Pancreas (tissue), 10 donors: ENCODE data around the gene CHST11. TPM values are rescaled to one million over a fixed set of nuclear protein-coding genes. Genes with fewer than 3 reads are reported as not detected.

ENCODE experiments used
- ATAC-seq, 4 donors: fragments of 200-7000 bp; cut with Tn5 transposase; one replicate each; pipeline versions ENCODE4 v1.8.0 to v1.9.1; 2020; ENCODE audit warnings: mild to moderate bottlenecking in 4 of 4, moderate library complexity in 4 of 4
- DNase-seq, 6 donors: peaks; one replicate each; pipeline ENCODE4 v3.0.0-alpha.2; 2020
- FAIRE-seq: peaks from 2 replicates; lab custom pipeline; 2012; peaks lifted over from hg19 to GRCh38; lab: Jason Lieb, UNC
- H3K27ac ChIP-seq, 4 donors: fragments of 200-600 bp; sonication (generic); 1 replicate in 3 of 4; 2 replicates in 1 of 4; pipeline versions ENCODE4 v1.5.0 to v1.8.0; 2020
- H3K27me3 ChIP-seq, 4 donors: fragments of 200-600 bp; one replicate each; pipeline ENCODE4 v1.8.0; 2021
- H3K36me3 ChIP-seq, 3 donors: fragments of 200-600 bp; sonication (generic) in 1 of 3; one replicate each; pipeline versions ENCODE4 v1.5.0 to v1.8.0; 2020 to 2021
- H3K4me1 ChIP-seq, 3 donors: fragments of 200-600 bp; one replicate each; pipeline ENCODE4 v1.8.0; 2021
- H3K4me3 ChIP-seq, 4 donors: fragments of 200-600 bp; sonication (generic) in 2 of 4; one replicate each; pipeline versions ENCODE4 v1.5.0 to v1.8.0; 2020 to 2021
- H3K9me3 ChIP-seq, 4 donors: fragments of 200-600 bp; one replicate each; pipeline ENCODE4 v1.8.0; 2021
- CTCF ChIP-seq, 4 donors: fragments of 200-600 bp; sonication (generic) in 3 of 4; IDR thresholded peaks; one replicate each; pipeline versions ENCODE4 v1.5.0 to v1.8.0; 2021; ENCODE audit warnings: antibody characterized with exemption in 4 of 4
- WGBS, 2 donors: extraction: QIAGEN DNeasy Blood & Tissue Kit; methylation state at CpG; one replicate each; pipeline ENCODE4 v1.1.7; 2013; 5-methylcytosine and 5-hydroxymethylcytosine counted together
- intact Hi-C, 3 donors: fragments of 100-400 bp; cut with DNase I; formaldehyde crosslinking; loops; one replicate each; pipeline versions ENCODE4 v1.11.1 to v1.14.2; 2022
- polyA plus RNA-seq, 2 donors: library from polyadenylated mRNA; stranded (reverse); fragments of 200-250 nt; gene quantifications; one replicate each; pipeline ENCODE4 v1.2.3, GENCODE V29; 2013
- total RNA-seq, 6 donors: library from RNA; stranded (reverse); fragmentation: NEBNext Ultra II Directional in 4 of 6; extraction: Animal tissue kit (Norgen Biotek cat#: 25700) in 4 of 6; gene quantifications; one replicate each; pipeline versions ENCODE4 v1.2.1 to v1.2.4, GENCODE V29; 2021 to 2023
- donor health status: healthy with polysubstance abuse.
- donor health status: DM: no; HTN: no; CAD: no; lungs with moderate emphysema.
- donor health status: DM: no; HTN: no; CAD: no.
- donor health status: control.
- donor health status: control.
- donor health status: Bipolar disorder and iron deficiency.
- donor health status: DM: yes; HTN: yes; CAD: no.
- donor health status: DM: no; HTN: no; CAD: no.
- donor health status: DM: no; HTN: no; CAD: no.
- donor health status: DM: yes; HTN: yes; CAD: no.

Gene CHST11
- total and polyA plus RNA-seq, 8 donors = 1.1 to 14.8 (median 7.8) TPM

- 83 to 84% methylated on average over 3 of the region's 3 CpGs for WGBS, 2 donors
- intact Hi-C loops = no loop called here
- Histone ChIP-seq H3K36me3 (no peaks in the 10 kb centered on the region), H3K27ac (no peak overlapping the region), H3K9me3 (no peaks in the 10 kb centered on the region), H3K27me3 (no peaks in the 10 kb centered on the region), H3K4me3 (no peak overlapping the region), H3K4me1 (no peaks in the 10 kb centered on the region)
- DNase-seq (no peak), ATAC-seq (peak in 2 of 4 donors; percentile 40), FAIRE-seq (no peak)
- TF ChIP-seq CTCF (IDR thresholded peaks at IDR 0.05) = no peak
Measured at GRCh38 chr12:104680070-104680469, 223.3 kb downstream of the CHST11 start.

GRCh38 chr12:104680491-104680890 is 223.7 kb downstream of the CHST11 start:
- intact Hi-C loops = no loop called here
- DNase-seq = no peak
- no peak overlapping the region for H3K4me3 ChIP-seq
- H3K9me3 ChIP-seq = no peaks in the 10 kb centered on the region
- no peak for FAIRE-seq
- peak in 1 of 4 donors; percentile 16 for ATAC-seq
- whole genome bisulfite sequencing, 2 donors = 78 to 87% methylated on average over 5 of the region's 5 CpGs
- H3K27ac ChIP-seq = no peak overlapping the region
- TF ChIP-seq CTCF (IDR thresholded peaks at IDR 0.05) = no peak
- no peaks in the 10 kb centered on the region for H3K36me3 ChIP-seq
- H3K27me3 ChIP-seq = no peaks in the 10 kb centered on the region
- no peaks in the 10 kb centered on the region for H3K4me1 ChIP-seq

GRCh38 chr12:104681012-104681690 is 224.4 kb downstream of the CHST11 start:
- intact Hi-C loops = no loop called here
- DNase-seq = no peak
- no peak for ATAC-seq
- no peaks in the 10 kb centered on the region for H3K36me3 ChIP-seq
- no peak overlapping the region for H3K27ac ChIP-seq
- no peaks in the 10 kb centered on the region for H3K9me3 ChIP-seq
- FAIRE-seq = no peak
- no peak for TF ChIP-seq CTCF (IDR thresholded peaks at IDR 0.05)
- H3K4me1 ChIP-seq = no peaks in the 10 kb centered on the region
- H3K4me3 ChIP-seq = no peak overlapping the region
- no peaks in the 10 kb centered on the region for H3K27me3 ChIP-seq
- 58 to 77% methylated on average over 3 of the region's 3 CpGs for WGBS, 2 donors

GRCh38 chr12:104682790-104683279 is 226.1 kb downstream of the CHST11 start:
- H3K4me3 ChIP-seq = no peak overlapping the region
- TF ChIP-seq CTCF (IDR thresholded peaks at IDR 0.05) = no peak
- H3K36me3 ChIP-seq = no peaks in the 10 kb centered on the region
- ATAC-seq (no peak), FAIRE-seq (no peak), DNase-seq (no peak)
- no peaks in the 10 kb centered on the region for H3K9me3 ChIP-seq
- no peak overlapping the region for H3K27ac ChIP-seq
- 90 to 96% methylated on average over 7 of the region's 7 CpGs for WGBS, 2 donors
- intact Hi-C loops = no loop called here
- no peaks in the 10 kb centered on the region for H3K4me1 ChIP-seq
- no peaks in the 10 kb centered on the region for H3K27me3 ChIP-seq

- H3K27ac ChIP-seq = no peak overlapping the region
- 76 to 89% methylated on average over 5 of the region's 5 CpGs for WGBS, 2 donors
- no peak for ATAC-seq
- H3K27me3 ChIP-seq = no peaks in the 10 kb centered on the region
- no peaks in the 10 kb centered on the region for H3K9me3 ChIP-seq
- no peaks in the 10 kb centered on the region for H3K36me3 ChIP-seq
- intact Hi-C loops = no loop called here
- DNase-seq = no peak
- H3K4me1 ChIP-seq = no peaks in the 10 kb centered on the region
- no peak for FAIRE-seq
- no peak for TF ChIP-seq CTCF (IDR thresholded peaks at IDR 0.05)
- H3K4me3 ChIP-seq = no peak overlapping the region
Measured at GRCh38 chr12:104683831-104684503, 227.2 kb downstream of the CHST11 start.
